OCI-LY7 (cell line): Measurements from ENCODE around the gene PLEKHM3.

Experiments
- CTCF ChIP-seq: fragments of 200-600 bp; sonication (generic); conservative IDR thresholded peaks from 2 replicates; pipeline ENCODE4 v1.5.1; 2014; ENCODE audit warnings: mild to moderate bottlenecking, antibody characterized with exemption, low read length, moderate library complexity, mixed read lengths
- EZH2phosphoT487 ChIP-seq: fragments of 200-600 bp; sonication (generic); IDR thresholded peaks from 2 replicates; pipeline ENCODE4 v1.6.1; 2018; ENCODE audit warnings: low read depth, borderline replicate concordance, mild to moderate bottlenecking, mixed run types, antibody characterized with exemption, low read length, moderate library complexity, mixed read lengths

- TF ChIP-seq CTCF (no peak), EZH2phosphoT487 (no peak)
Measured at GRCh38 chr2:207801259-207801658, 224.1 kb downstream of the PLEKHM3 start.
